ENCODE data around the gene ZNF536. TPM values are rescaled to one million over a fixed set of nuclear protein-coding genes. Genes with fewer than 3 reads are reported as not detected.

ZNF536 gene
- total RNA-seq, 1 experiment from 2014 or later = not detected

DNA sequence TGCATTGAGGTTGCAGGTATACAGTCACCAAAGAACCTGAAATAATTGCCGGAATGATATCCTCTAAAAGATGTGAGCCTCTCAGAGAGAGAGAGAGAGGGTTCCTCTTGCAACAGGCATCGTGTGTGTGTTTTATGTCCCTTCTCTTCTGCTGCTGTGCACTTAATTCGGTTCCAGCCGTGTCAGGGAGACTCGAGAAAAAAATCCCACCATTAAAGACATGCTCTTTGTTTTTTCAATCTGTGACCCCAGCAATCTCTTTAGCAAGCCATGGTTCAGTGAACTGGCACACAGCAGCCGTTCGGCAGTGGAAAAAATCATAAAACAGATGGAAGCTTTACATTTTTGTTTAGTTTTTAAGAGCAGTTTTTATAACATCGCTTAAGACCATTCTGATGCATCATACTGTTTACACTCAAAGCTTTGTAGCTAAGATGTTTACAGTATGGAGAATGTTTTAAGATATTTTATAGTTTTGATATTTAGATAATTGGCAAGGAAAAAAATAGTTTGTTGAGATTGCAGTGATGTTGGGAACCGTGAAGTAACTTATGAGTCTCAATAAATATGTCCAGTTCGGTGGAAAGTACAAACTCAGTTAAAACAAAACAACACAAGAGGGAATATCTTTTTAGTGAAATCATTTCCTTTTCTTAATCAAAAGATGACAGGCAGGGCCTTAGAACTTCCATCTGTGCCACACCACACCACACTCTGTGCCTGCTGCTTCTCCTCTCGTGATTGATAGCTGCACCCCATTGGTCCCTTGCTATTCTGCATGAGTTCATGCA, 31.2 kb upstream of the ZNF536 start:
- no peaks in the 10 kb centered on the region for H3K36me3 Mint-ChIP-seq (ENCODE audit: insufficient read depth in 1 of 3, low read depth in 3 of 3)
- Histone ChIP-seq H3T11ph (ENCODE audit: low read length) (no peak overlapping the region), H3K27ac (ENCODE audit: insufficient read length, low read depth, low read length) (no peak overlapping the region), H3K9ac (ENCODE audit: extremely low read depth, insufficient read length, low read length) (no peak overlapping the region), H3K23me2 (ENCODE audit: insufficient read length, low read depth, low read length, poor library complexity, severe bottlenecking) (no peaks in the 10 kb centered on the region), H3K4me2 (ENCODE audit: insufficient read depth, insufficient read length, low read length) (no peak overlapping the region), H2BK20ac (ENCODE audit: low read depth, low read length, poor library complexity, severe bottlenecking) (no peak overlapping the region), H4K8ac (replicated peaks; ENCODE audit: insufficient read length, low read depth, low read length) (no peak overlapping the region), H3K14ac (ENCODE audit: insufficient read depth, low read length) (no peak overlapping the region), H4K5ac (ENCODE audit: insufficient read length, low read depth, low read length) (no peak overlapping the region), H2BK15ac (ENCODE audit: low read depth, low read length) (no peak overlapping the region), H3K18ac (ENCODE audit: insufficient read length, low read depth, low read length) (no peak overlapping the region), H4K20me1 (ENCODE audit: control insufficient read depth, insufficient read depth, insufficient read length) (no peaks in the 10 kb centered on the region), H3K4me1 (ENCODE audit: insufficient read depth, low read length) (no peaks in the 10 kb centered on the region), H3K27me3 (ENCODE audit: insufficient read depth, low read length) (no peaks in the 10 kb centered on the region), H3K23ac (ENCODE audit: insufficient read length, low read depth, low read length) (no peak overlapping the region), H2BK5ac (ENCODE audit: insufficient read length, low read length) (no peak overlapping the region), H2AK5ac (ENCODE audit: insufficient read length, low read length) (no peak overlapping the region), H2BK12ac (ENCODE audit: insufficient read length, low read depth, low read length) (no peak overlapping the region), H3K79me1 (ENCODE audit: insufficient read depth, low read depth, low read length, poor library complexity, severe bottlenecking) (no peaks in the 10 kb centered on the region), H3K79me2 (ENCODE audit: insufficient read depth, low read length) (no peaks in the 10 kb centered on the region), H2AFZ (ENCODE audit: low read length) (no peak overlapping the region), H4K91ac (ENCODE audit: insufficient read length, low read depth, low read length) (no peak overlapping the region), H2BK120ac (ENCODE audit: low read depth, low read length, poor library complexity, severe bottlenecking) (no peak overlapping the region), H3K4ac (ENCODE audit: low read depth, low read length) (no peak overlapping the region), H3K56ac (ENCODE audit: insufficient read length, low read depth, low read length) (no peak overlapping the region), H3K9me3 (ENCODE audit: control insufficient read depth, low read depth, low read length) (no peaks in the 10 kb centered on the region)
- no peaks in the 10 kb centered on the region for H3K9me3 Mint-ChIP-seq
- H3K4me1 Mint-ChIP-seq = no peaks in the 10 kb centered on the region
- 100% methylated on average over 1 of the region's 11 CpGs for WGBS (ENCODE audit: extremely low coverage, insufficient read length, low lambda C conversion rate)
- no peak for DNase-seq
- TF ChIP-seq, protein P1, sequence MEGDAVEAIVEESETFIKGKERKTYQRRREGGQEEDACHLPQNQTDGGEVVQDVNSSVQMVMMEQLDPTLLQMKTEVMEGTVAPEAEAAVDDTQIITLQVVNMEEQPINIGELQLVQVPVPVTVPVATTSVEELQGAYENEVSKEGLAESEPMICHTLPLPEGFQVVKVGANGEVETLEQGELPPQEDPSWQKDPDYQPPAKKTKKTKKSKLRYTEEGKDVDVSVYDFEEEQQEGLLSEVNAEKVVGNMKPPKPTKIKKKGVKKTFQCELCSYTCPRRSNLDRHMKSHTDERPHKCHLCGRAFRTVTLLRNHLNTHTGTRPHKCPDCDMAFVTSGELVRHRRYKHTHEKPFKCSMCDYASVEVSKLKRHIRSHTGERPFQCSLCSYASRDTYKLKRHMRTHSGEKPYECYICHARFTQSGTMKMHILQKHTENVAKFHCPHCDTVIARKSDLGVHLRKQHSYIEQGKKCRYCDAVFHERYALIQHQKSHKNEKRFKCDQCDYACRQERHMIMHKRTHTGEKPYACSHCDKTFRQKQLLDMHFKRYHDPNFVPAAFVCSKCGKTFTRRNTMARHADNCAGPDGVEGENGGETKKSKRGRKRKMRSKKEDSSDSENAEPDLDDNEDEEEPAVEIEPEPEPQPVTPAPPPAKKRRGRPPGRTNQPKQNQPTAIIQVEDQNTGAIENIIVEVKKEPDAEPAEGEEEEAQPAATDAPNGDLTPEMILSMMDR (conservative IDR thresholded peaks at IDR 0.05) = no peak
- no peak overlapping the region for H3K4me3 Mint-ChIP-seq
- no peak overlapping the region for H3K27ac Mint-ChIP-seq
- peaks cover 4% of the 10 kb centered on the region; the same call in 1 of the 2 replicates for H3K27me3 Mint-ChIP-seq (ENCODE audit: low read depth)

Measured in H9 (cell line).